GM20000 (cell line): ENCODE measurements around the gene MYZAP.
A peak's percentile ranks its signal among the peaks of the same experiment; 100 is the strongest.

Experiments
- DNase-seq: peaks from one replicate; pipeline ENCODE4 v3.0.0; 2012; ENCODE audit warnings: low spot score
- TF ChIP-seq, protein P1 (sequence below): IDR thresholded peaks from 2 replicates; pipeline ENCODE4 v1.5.1; 2012; ENCODE audit warnings: mild to moderate bottlenecking, control low read depth; ENCODE audit errors: extremely low read depth, missing control alignments

MYZAP gene

GRCh38 chr15:57554812-57555179 lies 36.9 kb upstream of the MYZAP start:
- TF ChIP-seq, protein P1, sequence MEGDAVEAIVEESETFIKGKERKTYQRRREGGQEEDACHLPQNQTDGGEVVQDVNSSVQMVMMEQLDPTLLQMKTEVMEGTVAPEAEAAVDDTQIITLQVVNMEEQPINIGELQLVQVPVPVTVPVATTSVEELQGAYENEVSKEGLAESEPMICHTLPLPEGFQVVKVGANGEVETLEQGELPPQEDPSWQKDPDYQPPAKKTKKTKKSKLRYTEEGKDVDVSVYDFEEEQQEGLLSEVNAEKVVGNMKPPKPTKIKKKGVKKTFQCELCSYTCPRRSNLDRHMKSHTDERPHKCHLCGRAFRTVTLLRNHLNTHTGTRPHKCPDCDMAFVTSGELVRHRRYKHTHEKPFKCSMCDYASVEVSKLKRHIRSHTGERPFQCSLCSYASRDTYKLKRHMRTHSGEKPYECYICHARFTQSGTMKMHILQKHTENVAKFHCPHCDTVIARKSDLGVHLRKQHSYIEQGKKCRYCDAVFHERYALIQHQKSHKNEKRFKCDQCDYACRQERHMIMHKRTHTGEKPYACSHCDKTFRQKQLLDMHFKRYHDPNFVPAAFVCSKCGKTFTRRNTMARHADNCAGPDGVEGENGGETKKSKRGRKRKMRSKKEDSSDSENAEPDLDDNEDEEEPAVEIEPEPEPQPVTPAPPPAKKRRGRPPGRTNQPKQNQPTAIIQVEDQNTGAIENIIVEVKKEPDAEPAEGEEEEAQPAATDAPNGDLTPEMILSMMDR, result no peak
- DNase-seq, result no peak

- TF ChIP-seq, protein P1, result no peak
- no peak for DNase-seq
Observed at GRCh38 chr15:57555270-57555669, 36.4 kb upstream of the MYZAP start.

DNA sequence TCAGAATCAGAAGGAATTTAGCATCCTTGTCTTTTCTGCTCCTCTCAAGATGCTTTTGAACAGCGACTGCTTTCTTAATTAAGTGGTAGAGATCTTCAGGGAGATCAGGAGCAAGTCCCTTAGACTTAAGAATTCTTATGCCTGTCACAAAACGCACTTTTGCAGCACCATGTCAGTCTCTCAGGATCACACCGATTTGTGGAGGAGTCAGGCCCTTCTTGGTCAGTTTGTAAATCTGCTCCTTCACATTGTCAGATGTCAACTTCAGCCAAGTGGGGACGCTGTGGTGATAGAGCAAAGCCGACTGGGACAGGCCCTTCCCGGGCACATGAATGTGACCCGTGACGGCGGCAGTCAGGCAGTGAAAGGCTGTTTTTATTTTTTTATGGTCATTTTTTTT lies 35.7 kb upstream of the MYZAP start:
- TF ChIP-seq, protein P1, result no peak
- no peak for DNase-seq

GRCh38 chr15:57557267-57557666 lies 34.4 kb upstream of the MYZAP start:
- no peak for DNase-seq
- TF ChIP-seq, protein P1, result no peak

DNA sequence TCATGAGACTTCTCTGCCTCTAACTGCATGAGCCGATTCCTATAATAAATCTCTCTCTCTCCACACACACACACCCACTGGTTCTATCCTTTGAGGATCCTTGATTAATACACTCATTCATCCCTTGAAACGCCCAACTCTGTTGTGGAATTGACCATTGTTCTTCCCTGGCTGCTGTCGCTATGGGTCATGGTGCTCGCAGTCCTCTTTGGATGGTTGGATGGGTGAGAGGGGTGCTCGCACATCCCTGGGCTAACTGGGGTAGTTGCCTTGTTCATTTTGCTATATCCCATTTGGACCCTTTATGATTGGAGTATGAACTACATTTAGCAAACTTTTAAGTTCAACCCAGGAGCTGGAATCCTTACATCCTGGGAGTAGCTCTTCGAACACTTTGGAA lies 33.9 kb upstream of the MYZAP start:
- TF ChIP-seq, protein P1, result no peak
- DNase-seq, result no peak

DNA sequence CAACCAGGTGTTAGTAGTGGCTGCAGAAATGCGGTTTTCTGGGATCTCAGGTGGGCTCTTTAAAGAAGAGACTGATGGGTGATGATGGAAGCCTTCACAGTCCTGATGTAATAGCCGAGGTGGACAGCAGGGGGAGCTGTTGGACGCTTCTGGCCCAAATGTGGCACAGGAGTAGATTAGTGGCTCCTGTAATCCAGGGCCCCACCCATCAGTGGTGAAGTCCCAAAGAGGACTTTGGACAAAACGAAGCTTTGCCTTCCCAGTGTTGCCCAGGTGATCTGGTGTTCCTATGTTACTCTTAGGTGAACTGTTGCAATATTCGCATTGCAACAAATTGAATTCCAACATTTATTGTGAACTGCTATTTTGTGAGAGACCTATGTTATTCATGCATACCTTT lies 31.8 kb upstream of the MYZAP start:
- TF ChIP-seq, protein P1, result peak; percentile 72
- peak; percentile 59 for DNase-seq

DNA sequence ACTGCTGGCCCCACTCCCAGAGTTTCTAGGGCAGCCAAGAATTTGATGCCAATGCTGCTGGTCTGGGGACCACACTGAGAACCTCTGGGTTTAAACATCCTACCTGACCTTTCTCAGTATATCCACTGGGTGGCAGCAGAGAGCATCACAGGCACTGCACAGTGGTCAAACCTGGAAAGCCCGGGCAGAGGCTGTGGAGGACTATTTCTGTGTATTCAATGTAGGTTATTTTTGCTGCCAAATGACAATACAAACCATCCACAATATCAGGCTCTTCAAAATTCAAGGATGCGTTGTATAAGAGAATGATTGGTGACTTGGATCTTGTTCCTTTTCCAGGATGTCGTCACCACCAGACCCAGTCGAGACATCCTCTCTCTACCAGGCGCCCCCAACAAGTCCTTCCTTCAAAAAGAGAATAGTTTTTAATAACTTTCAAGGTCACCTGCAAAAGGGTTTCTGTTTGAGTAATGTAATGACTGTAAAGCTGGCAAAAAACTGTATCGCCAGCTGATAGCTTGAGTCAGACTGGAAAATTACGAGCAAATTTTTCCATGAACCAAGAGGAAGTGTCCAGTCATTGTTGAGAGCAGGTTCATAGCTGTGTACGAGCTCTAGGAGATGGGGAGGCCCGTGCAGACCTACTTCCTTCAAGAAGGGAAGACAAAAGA lies 30.5 kb upstream of the MYZAP start:
- peak; percentile 68 for DNase-seq

More for the DNA sequence above, 30.5 kb upstream of the MYZAP start:
- TF ChIP-seq, protein P1, result peak; percentile 64
